ENCODE measurements around the gene CLCN1.
A peak's percentile ranks its signal among the peaks of the same experiment; 100 is the strongest.

CLCN1 gene

GRCh38 chr7:143362131-143363015, 46.5 kb downstream of the CLCN1 start, which contains the start of gene FAM131B:
TSS of gene FAM131B (minus strand) at chr7:143362713. CDS start at chr7:143362603, 110 bp downstream.
- H2AFZ ChIP-seq (ENCODE audit: low read length), result no peak within 1 kb of the TSS
- H3K9ac ChIP-seq (ENCODE audit: low read length), result no peak within 1 kb of the TSS
- H3K4me1 ChIP-seq (ENCODE audit: insufficient read depth, low read length, severe bottlenecking), result no peaks in the 10 kb centered on the region
- peaks cover 8% of the 10 kb centered on the region for H3K27me3 ChIP-seq (ENCODE audit: insufficient read depth, low read length)
- H3K9me2 ChIP-seq (ENCODE audit: low read depth, low read length), result no peaks in the 10 kb centered on the region
- no peaks in the 10 kb centered on the region for H3F3A ChIP-seq (ENCODE audit: insufficient read depth, low read length)
- no peaks in the 10 kb centered on the region for H3K9me3 ChIP-seq (ENCODE audit: low read length)
- H3K4me2 ChIP-seq (ENCODE audit: low read length), result peak within 1 kb of the TSS; percentile 20; the same call in 1 of the 2 replicates
- H3K79me2 ChIP-seq (ENCODE audit: insufficient read depth, low read length), result no peaks in the 10 kb centered on the region
- TF ChIP-seq, protein P1, sequence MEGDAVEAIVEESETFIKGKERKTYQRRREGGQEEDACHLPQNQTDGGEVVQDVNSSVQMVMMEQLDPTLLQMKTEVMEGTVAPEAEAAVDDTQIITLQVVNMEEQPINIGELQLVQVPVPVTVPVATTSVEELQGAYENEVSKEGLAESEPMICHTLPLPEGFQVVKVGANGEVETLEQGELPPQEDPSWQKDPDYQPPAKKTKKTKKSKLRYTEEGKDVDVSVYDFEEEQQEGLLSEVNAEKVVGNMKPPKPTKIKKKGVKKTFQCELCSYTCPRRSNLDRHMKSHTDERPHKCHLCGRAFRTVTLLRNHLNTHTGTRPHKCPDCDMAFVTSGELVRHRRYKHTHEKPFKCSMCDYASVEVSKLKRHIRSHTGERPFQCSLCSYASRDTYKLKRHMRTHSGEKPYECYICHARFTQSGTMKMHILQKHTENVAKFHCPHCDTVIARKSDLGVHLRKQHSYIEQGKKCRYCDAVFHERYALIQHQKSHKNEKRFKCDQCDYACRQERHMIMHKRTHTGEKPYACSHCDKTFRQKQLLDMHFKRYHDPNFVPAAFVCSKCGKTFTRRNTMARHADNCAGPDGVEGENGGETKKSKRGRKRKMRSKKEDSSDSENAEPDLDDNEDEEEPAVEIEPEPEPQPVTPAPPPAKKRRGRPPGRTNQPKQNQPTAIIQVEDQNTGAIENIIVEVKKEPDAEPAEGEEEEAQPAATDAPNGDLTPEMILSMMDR (IDR thresholded peaks at IDR 0.05; ENCODE audit: low read length), result no peak
- no peak; the same call in 1 of the 2 replicates for TF ChIP-seq EZH2 (IDR thresholded peaks at IDR 0.05; ENCODE audit: borderline replicate concordance, low read length)
- H3K27ac ChIP-seq (ENCODE audit: low read depth, low read length, poor library complexity, severe bottlenecking), result no peak within 1 kb of the TSS
- H3K36me3 ChIP-seq (ENCODE audit: insufficient read depth, low read length), result no peaks in the 10 kb centered on the region
- peaks cover 3% of the 10 kb centered on the region; the same call in 1 of the 2 replicates for H4K20me1 ChIP-seq (ENCODE audit: insufficient read depth, low read length)
- no peak within 1 kb of the TSS for H3K4me3 ChIP-seq (ENCODE audit: low read depth, low read length, poor library complexity, severe bottlenecking)

DNA sequence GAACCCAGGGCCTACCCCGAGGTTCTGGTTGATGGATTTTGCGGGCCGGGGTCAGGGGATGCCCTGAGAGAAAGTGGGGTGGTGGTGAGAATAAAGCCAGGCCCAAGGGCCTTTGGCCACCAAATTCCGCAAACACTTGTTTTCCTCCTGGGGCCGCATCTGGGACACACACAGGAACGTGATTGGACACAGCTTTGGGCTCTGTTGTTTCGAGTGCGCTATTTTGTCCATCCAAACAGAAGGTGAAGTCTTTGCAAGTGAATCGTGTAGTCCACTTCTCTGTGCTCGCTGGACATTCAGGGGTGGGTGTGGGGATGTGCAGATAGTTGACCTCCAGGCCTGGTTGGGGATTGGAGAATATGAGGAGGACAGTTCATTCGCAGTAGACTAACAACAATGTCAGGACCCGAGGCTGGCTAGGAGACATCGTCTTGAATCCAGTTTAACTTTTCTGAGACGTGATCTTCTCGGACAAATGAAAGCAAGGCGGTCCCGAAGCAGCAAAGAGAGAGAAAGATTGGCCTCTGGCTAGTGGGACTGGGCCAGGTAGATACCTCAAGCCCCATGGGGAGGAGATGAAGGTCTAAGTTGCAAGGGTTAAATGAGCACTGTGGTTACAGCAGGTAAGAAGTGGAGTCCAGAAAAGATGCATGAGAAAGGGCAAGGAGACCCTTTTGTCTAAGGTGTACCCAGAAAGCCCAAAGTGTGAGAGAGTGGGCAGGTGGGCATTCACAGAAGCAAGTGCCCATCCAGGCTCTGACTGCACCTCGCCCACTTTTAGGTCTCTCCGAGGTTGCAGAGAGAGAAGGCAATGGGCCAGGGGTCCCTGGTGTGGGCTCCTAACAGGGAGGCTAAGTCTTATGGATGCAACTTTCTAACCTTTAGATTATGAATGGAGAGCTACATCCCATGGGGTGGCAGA, 47.4 kb downstream of the CLCN1 start:
- no peaks in the 10 kb centered on the region for H3K36me3 ChIP-seq (ENCODE audit: insufficient read depth, low read length)
- no peaks in the 10 kb centered on the region for H3K9me2 ChIP-seq (ENCODE audit: low read depth, low read length)
- H3K9me3 ChIP-seq (ENCODE audit: low read length), result no peaks in the 10 kb centered on the region
- TF ChIP-seq EZH2 (IDR thresholded peaks at IDR 0.05; ENCODE audit: borderline replicate concordance, low read length), result no peak
- TF ChIP-seq, protein P1 (IDR thresholded peaks at IDR 0.05; ENCODE audit: low read length), result no peak
- no peaks in the 10 kb centered on the region for H3K79me2 ChIP-seq (ENCODE audit: insufficient read depth, low read length)
- no peak overlapping the region for H3K4me3 ChIP-seq (ENCODE audit: low read depth, low read length, poor library complexity, severe bottlenecking)
- H4K20me1 ChIP-seq (ENCODE audit: insufficient read depth, low read length), result peaks cover 3% of the 10 kb centered on the region; the same call in 1 of the 2 replicates
- H3F3A ChIP-seq (ENCODE audit: insufficient read depth, low read length), result no peaks in the 10 kb centered on the region
- no peak overlapping the region for H2AFZ ChIP-seq (ENCODE audit: low read length)
- no peak overlapping the region for H3K4me2 ChIP-seq (ENCODE audit: low read length)
- peaks cover 15% of the 10 kb centered on the region for H3K27me3 ChIP-seq (ENCODE audit: insufficient read depth, low read length)
- H3K4me1 ChIP-seq (ENCODE audit: insufficient read depth, low read length, severe bottlenecking), result no peaks in the 10 kb centered on the region
- no peak overlapping the region for H3K27ac ChIP-seq (ENCODE audit: low read depth, low read length, poor library complexity, severe bottlenecking)
- no peak overlapping the region for H3K9ac ChIP-seq (ENCODE audit: low read length)

GRCh38 chr7:143367972-143368371, 52.1 kb downstream of the CLCN1 start:
- Histone ChIP-seq H3K4me1 (ENCODE audit: insufficient read depth, low read length, severe bottlenecking) (no peaks in the 10 kb centered on the region), H3F3A (ENCODE audit: insufficient read depth, low read length) (no peaks in the 10 kb centered on the region), H3K9me2 (ENCODE audit: low read depth, low read length) (no peaks in the 10 kb centered on the region), H3K9ac (ENCODE audit: low read length) (no peak overlapping the region), H3K4me2 (ENCODE audit: low read length) (no peak overlapping the region), H3K9me3 (ENCODE audit: low read length) (no peaks in the 10 kb centered on the region), H4K20me1 (ENCODE audit: insufficient read depth, low read length) (peaks cover 3% of the 10 kb centered on the region; the same call in 1 of the 2 replicates), H2AFZ (ENCODE audit: low read length) (no peak overlapping the region), H3K79me2 (ENCODE audit: insufficient read depth, low read length) (no peaks in the 10 kb centered on the region), H3K4me3 (ENCODE audit: low read depth, low read length, poor library complexity, severe bottlenecking) (no peak overlapping the region), H3K36me3 (ENCODE audit: insufficient read depth, low read length) (no peaks in the 10 kb centered on the region), H3K27me3 (ENCODE audit: insufficient read depth, low read length) (peaks cover 16% of the 10 kb centered on the region), H3K27ac (ENCODE audit: low read depth, low read length, poor library complexity, severe bottlenecking) (no peak overlapping the region)
- TF ChIP-seq, protein P1 (IDR thresholded peaks at IDR 0.05; ENCODE audit: low read length), result no peak
- TF ChIP-seq EZH2 (IDR thresholded peaks at IDR 0.05; ENCODE audit: borderline replicate concordance, low read length), result no peak
